Glutamatergic neuron (in vitro differentiated cells): Measurements from ENCODE around the gene SLX9. TPM values are rescaled to one million over a fixed set of nuclear protein-coding genes. Genes with fewer than 3 reads are reported as not detected.

Experiments used
- DNase-seq: peaks from one replicate; pipeline ENCODE4 v3.0.0; 2022
- H3K27ac Mint-ChIP-seq: one replicate; pipeline ENCODE4 v1.8.0; 2020; ENCODE audit warnings: mild to moderate bottlenecking, mixed read lengths, inconsistent platforms; ENCODE audit not compliant: unreplicated experiment
- H3K27me3 Mint-ChIP-seq: one replicate; pipeline ENCODE4 v1.8.0; 2020; ENCODE audit warnings: mild to moderate bottlenecking, moderate library complexity, mixed read lengths, inconsistent platforms; ENCODE audit not compliant: unreplicated experiment
- H3K36me3 Mint-ChIP-seq: one replicate; pipeline ENCODE4 v1.8.0; 2020; ENCODE audit warnings: mild to moderate bottlenecking, mixed read lengths, inconsistent platforms; ENCODE audit not compliant: unreplicated experiment
- H3K4me1 Mint-ChIP-seq: one replicate; pipeline ENCODE4 v1.8.0; 2020; ENCODE audit warnings: mild to moderate bottlenecking, low read depth, mixed read lengths, inconsistent platforms; ENCODE audit not compliant: unreplicated experiment
- H3K4me3 Mint-ChIP-seq: one replicate; pipeline ENCODE4 v1.8.0; 2020; ENCODE audit warnings: mild to moderate bottlenecking, mixed read lengths, inconsistent platforms; ENCODE audit not compliant: unreplicated experiment
- H3K9me3 Mint-ChIP-seq: one replicate; pipeline ENCODE4 v1.8.0; 2020; ENCODE audit warnings: mild to moderate bottlenecking, moderate library complexity, mixed read lengths, inconsistent platforms; ENCODE audit not compliant: unreplicated experiment
- CTCF ChIP-seq: fragments of 200-600 bp; sonication (generic); IDR thresholded peaks from one replicate; pipeline ENCODE4 v1.5.0; 2021; ENCODE audit not compliant: partially characterized antibody, unreplicated experiment
- total RNA-seq: library from RNA; stranded (reverse); fragmentation: NEBNext Ultra II Directional; extraction: Animal tissue kit (Norgen Biotek cat#: 25700); gene quantifications from one replicate; pipeline ENCODE4 v1.2.1, GENCODE V29; 2021; ENCODE audit not compliant: unreplicated experiment

Gene SLX9
- total RNA-seq, 1 donor from 2014 or later, result 30.7 TPM

- Mint-ChIP-seq H3K27ac (peak overlapping the region; percentile 94), H3K4me3 (no peak overlapping the region), H3K9me3 (peaks cover 6% of the 10 kb centered on the region), H3K36me3 (peaks cover 4% of the 10 kb centered on the region), H3K27me3 (peaks cover 15% of the 10 kb centered on the region), H3K4me1 (peaks cover 39% of the 10 kb centered on the region)
- DNase-seq, result no peak
- no peak for TF ChIP-seq CTCF
Measured at GRCh38 chr21:44970766-44971671, 31.2 kb downstream of the SLX9 start.

GRCh38 chr21:44971672-44971995, 31.8 kb downstream of the SLX9 start:
- peaks cover 15% of the 10 kb centered on the region for H3K27me3 Mint-ChIP-seq
- peak overlapping the region; percentile 93 for H3K27ac Mint-ChIP-seq
- no peak for DNase-seq
- no peak for TF ChIP-seq CTCF
- peaks cover 6% of the 10 kb centered on the region for H3K9me3 Mint-ChIP-seq
- H3K4me3 Mint-ChIP-seq, result peak overlapping the region; percentile 71
- peaks cover 36% of the 10 kb centered on the region for H3K4me1 Mint-ChIP-seq
- peaks cover 4% of the 10 kb centered on the region for H3K36me3 Mint-ChIP-seq

- peaks cover 15% of the 10 kb centered on the region for H3K27me3 Mint-ChIP-seq
- peak overlapping the region; percentile 93 for H3K27ac Mint-ChIP-seq
- H3K4me1 Mint-ChIP-seq, result peaks cover 35% of the 10 kb centered on the region
- peaks cover 4% of the 10 kb centered on the region for H3K36me3 Mint-ChIP-seq
- peak overlapping the region; percentile 71 for H3K4me3 Mint-ChIP-seq
- DNase-seq, result no peak
- peaks cover 6% of the 10 kb centered on the region for H3K9me3 Mint-ChIP-seq
- TF ChIP-seq CTCF, result no peak
Measured at GRCh38 chr21:44972301-44972814, 32.5 kb downstream of the SLX9 start.

- H3K27me3 Mint-ChIP-seq, result peaks cover 15% of the 10 kb centered on the region
- no peak overlapping the region for H3K4me3 Mint-ChIP-seq
- peaks cover 6% of the 10 kb centered on the region for H3K9me3 Mint-ChIP-seq
- no peak for TF ChIP-seq CTCF
- no peak overlapping the region for H3K27ac Mint-ChIP-seq
- peaks cover 4% of the 10 kb centered on the region for H3K36me3 Mint-ChIP-seq
- peaks cover 35% of the 10 kb centered on the region for H3K4me1 Mint-ChIP-seq
- no peak for DNase-seq
Measured at GRCh38 chr21:44972821-44973220, 33.0 kb downstream of the SLX9 start.

- no peak for TF ChIP-seq CTCF
- DNase-seq, result no peak
- Mint-ChIP-seq H3K4me3 (peak overlapping the region; percentile 46), H3K27ac (peak overlapping the region; percentile 86), H3K4me1 (peaks cover 35% of the 10 kb centered on the region), H3K9me3 (peaks cover 6% of the 10 kb centered on the region), H3K36me3 (peaks cover 4% of the 10 kb centered on the region), H3K27me3 (peaks cover 15% of the 10 kb centered on the region)
Measured at GRCh38 chr21:44973598-44973997, 33.8 kb downstream of the SLX9 start.
